Transverse colon (tissue), 4 donors: ENCODE measurements around the gene ZNF181. TPM values are rescaled to one million over a fixed set of nuclear protein-coding genes. Genes with fewer than 3 reads are reported as not detected.

Experiments
- DNase-seq: peaks from one replicate; pipeline ENCODE4 v3.0.0-alpha.2; 2019
- H3K27ac ChIP-seq, 4 donors: fragments of 200-600 bp; sonication (generic); 2 replicates each; pipeline ENCODE4 v1.5.1; 2016 to 2018; ENCODE audit warnings: inconsistent platforms in 4 of 4
- H3K27me3 ChIP-seq: fragments of 200-600 bp; sonication (generic); 2 replicates; pipeline ENCODE4 v1.5.1; 2017; ENCODE audit warnings: inconsistent platforms
- H3K36me3 ChIP-seq, 4 donors: fragments of 200-600 bp; sonication (generic); 2 replicates each; pipeline ENCODE4 v1.5.1; 2017 to 2019; ENCODE audit warnings: inconsistent platforms in 4 of 4
- H3K4me1 ChIP-seq, 4 donors: fragments of 200-600 bp; sonication (generic); 2 replicates each; pipeline ENCODE4 v1.5.1; 2017 to 2020; ENCODE audit warnings: inconsistent platforms in 4 of 4
- H3K4me3 ChIP-seq, 4 donors: fragments of 200-600 bp; sonication (generic); 1 replicate in 1 of 4; 2 replicates in 3 of 4; pipeline versions ENCODE4 v1.5.1 to v1.6.1; 2017 to 2019; ENCODE audit warnings: inconsistent platforms in 4 of 4
- H3K9me3 ChIP-seq, 2 donors: fragments of 200-600 bp; sonication (generic); 2 replicates each; pipeline ENCODE4 v1.5.1; 2017 to 2019; ENCODE audit warnings: inconsistent platforms in 2 of 2
- CTCF ChIP-seq, 5 experiments: fragments of 200-600 bp in 3 of 5; fragments of 450-650 bp in 2 of 5; sonication (generic) in 3 of 5; IDR thresholded peaks; 1 replicate in 2 of 5; 2 replicates in 3 of 5; pipeline ENCODE4 v1.5.1; 2016 to 2017; ENCODE audit warnings: antibody characterized with exemption in 5 of 5, inconsistent platforms in 3 of 5, mild to moderate bottlenecking in 2 of 5, moderate library complexity in 1 of 5
- EP300 ChIP-seq: sonication (generic); formaldehyde crosslinking; IDR thresholded peaks from one replicate; pipeline ENCODE4 v1.6.1; 2017; ENCODE audit warnings: antibody characterized with exemption, low read depth
- POLR2A ChIP-seq: fragments of 450-650 bp; IDR thresholded peaks from one replicate; pipeline ENCODE4 v1.6.1; 2016; ENCODE audit warnings: antibody characterized with exemption, mild to moderate bottlenecking, moderate library complexity
- POLR2AphosphoS5 ChIP-seq, 3 donors: sonication (generic); formaldehyde crosslinking; IDR thresholded peaks; one replicate each; pipeline ENCODE4 v1.6.1; 2016; ENCODE audit warnings: antibody characterized with exemption in 3 of 3
- WGBS, 2 donors: methylation state at CpG; one replicate each; pipeline ENCODE4 v1.1.5; 2018; ENCODE audit warnings: low coverage in 1 of 2; 5-methylcytosine and 5-hydroxymethylcytosine counted together
- in situ Hi-C, 4 donors: fragments of 200-750 bp; cut with MboI; loops; one replicate each; pipeline versions ENCODE4 v1.15.0 to v1.15.1; 2017; ENCODE audit warnings: low sequenced_read_pairs in 3 of 4, low pct_ligation_motif_present in 1 of 4, low pct_unique_long_range_greater_than_20kb in 1 of 4
- intact Hi-C: fragments of 100-400 bp; cut with DNase I; formaldehyde crosslinking; loops from one replicate; pipeline ENCODE4 v1.15.1; 2023; ENCODE audit warnings: low total_unique reads
- total RNA-seq, 4 donors: library from RNA; depleted of rRNA; stranded (reverse); fragments of >200 nt; gene quantifications; one replicate each; pipeline ENCODE4 v1.1.0, GENCODE V29; 2016

Gene ZNF181
- total RNA-seq, 4 donors from 2014 or later: 7.1 to 23.8 (median 15.5) TPM

GRCh38 chr19:34725400-34725799, 8.6 kb upstream of the ZNF181 start:
- Histone ChIP-seq H3K4me1 (no peaks in the 10 kb centered on the region), H3K36me3 (no peaks in the 10 kb centered on the region), H3K27ac (no peak overlapping the region), H3K9me3 (no peaks in the 10 kb centered on the region), H3K27me3 (no peaks in the 10 kb centered on the region), H3K4me3 (no peak overlapping the region)
- DNase-seq: no peak
- 20 to 31% methylated on average over 3 to 6 of the region's 6 CpGs for WGBS, 2 donors
- intact Hi-C loops (no loop called here), in situ Hi-C loops (no loop called here)
- TF ChIP-seq EP300 (no peak), CTCF (IDR thresholded peaks at IDR 0.05) (no peak), POLR2A (no peak), POLR2AphosphoS5 (IDR thresholded peaks at IDR 0.05) (no peak)

DNA sequence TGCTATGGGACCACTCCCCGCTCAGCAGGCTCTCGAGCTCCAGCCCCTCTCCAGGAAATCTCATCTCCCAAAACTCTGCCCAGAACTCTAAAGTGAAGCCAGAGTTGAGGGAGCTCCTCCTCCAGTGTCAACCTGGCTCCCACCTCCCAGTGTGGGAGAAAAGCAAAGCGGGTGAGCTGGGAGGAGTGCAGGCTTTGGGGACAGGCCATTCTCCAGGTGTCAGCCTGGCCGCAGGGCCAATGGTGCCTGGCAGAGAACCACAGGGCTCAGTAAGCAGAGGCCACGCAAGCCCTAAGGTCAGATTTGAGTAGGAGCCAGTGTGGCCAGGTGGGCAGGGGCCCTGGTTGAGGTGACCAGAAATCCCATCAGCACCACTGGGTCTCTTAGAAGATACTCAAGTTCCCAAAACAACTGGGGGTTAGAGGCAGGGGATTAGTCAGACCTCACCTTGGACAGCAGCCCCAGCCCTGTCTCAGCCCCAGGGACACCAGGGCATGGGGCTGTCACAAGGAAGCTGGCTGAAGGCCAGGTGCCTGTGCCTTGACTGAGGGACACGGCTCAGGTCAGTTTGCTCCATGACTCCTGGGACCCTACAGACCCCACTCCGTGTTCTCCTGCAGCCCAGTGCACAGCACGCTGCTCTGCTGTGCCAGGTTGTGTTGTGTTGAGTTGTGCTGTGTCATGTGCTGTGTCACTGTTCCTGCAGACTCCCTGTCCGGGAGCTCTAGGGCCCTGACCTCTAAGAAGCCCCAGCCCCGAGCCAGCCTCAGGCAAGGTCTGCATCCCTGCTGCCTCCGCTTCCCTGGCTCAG, 2.8 kb upstream of the ZNF181 start:
- in situ Hi-C loops: no loop called here
- Histone ChIP-seq H3K27me3 (no peaks in the 10 kb centered on the region), H3K36me3 (peaks cover 0 to 9% (median 4%) of the 10 kb centered on the region in 4 donors), H3K4me1 (peaks cover 16 to 25% (median 19%) of the 10 kb centered on the region in 4 donors), H3K4me3 (no peak overlapping the region), H3K27ac (no peak overlapping the region), H3K9me3 (no peaks in the 10 kb centered on the region)
- intact Hi-C loops: no loop called here
- no peak for DNase-seq
- TF ChIP-seq POLR2AphosphoS5 (IDR thresholded peaks at IDR 0.05) (no peak), CTCF (IDR thresholded peaks at IDR 0.05) (no peak), POLR2A (no peak), EP300 (no peak)
- WGBS, 2 donors: 84% methylated on average over 11 of the region's 11 CpGs; no CpG with 5 or more reads in 1 of the 2 donors

DNA sequence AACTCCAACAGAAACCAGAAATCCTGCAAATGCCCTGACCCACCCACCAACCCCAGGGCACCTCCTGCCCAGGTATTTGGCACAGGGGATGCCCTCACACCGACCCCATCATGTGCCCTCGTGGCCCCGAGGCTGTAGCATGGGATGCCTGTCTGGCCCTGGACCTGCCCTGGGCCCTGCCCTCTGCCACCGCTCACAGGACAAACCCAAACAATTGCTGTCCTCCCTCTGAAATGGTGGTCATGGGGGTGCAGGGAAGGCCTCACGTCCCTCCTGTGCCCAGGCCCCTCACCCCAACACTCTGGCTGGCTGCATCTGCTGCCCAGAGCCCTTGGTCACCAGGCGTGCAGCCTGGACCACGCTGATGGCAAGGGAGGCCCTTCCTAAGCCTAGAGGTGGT, 2.1 kb upstream of the ZNF181 start:
- Histone ChIP-seq H3K9me3 (peaks cover 4 to 5% of the 10 kb centered on the region in 2 donors), H3K27me3 (no peaks in the 10 kb centered on the region), H3K27ac (no peak overlapping the region), H3K36me3 (peaks cover 0 to 15% (median 5%) of the 10 kb centered on the region in 4 donors), H3K4me3 (no peak overlapping the region), H3K4me1 (peaks cover 16 to 25% (median 19%) of the 10 kb centered on the region in 4 donors)
- TF ChIP-seq EP300 (no peak), CTCF (IDR thresholded peaks at IDR 0.05) (no peak), POLR2AphosphoS5 (IDR thresholded peaks at IDR 0.05) (no peak), POLR2A (no peak)
- DNase-seq: no peak
- 88% methylated on average over 4 of the region's 7 CpGs; no CpG with 5 or more reads in 1 of the 2 donors for WGBS, 2 donors
- intact Hi-C loops (no loop called here), in situ Hi-C loops (no loop called here)

DNA sequence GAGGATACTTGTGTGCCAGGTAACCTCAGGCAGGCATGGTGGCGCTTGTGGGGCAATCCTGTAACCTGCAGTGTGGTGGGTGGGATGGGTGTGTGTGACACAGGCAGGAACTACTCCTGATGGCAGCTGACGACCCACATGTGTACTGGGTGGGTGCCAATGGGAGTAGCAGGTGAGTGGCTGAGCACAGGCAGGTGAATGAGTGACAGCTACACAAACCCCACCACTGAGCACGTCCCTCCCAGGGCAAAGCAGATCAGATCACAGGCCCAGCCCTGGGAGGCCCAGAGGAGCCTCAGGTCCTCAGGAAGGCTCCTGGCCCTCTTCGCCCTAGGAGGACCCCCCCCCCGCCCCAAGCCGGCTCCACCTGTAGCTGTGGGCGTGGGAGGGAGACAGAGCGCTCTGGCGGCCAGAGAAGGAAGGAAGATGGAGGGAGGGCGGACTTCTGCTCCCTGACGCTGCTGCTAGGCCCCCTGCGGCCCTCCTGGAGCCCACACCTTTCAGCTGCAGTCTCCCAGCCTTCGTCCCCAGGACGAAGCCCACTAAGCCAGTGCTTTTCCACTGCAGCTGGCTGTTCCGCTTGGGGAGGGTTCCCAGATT, 1.3 kb upstream of the ZNF181 start:
- Histone ChIP-seq H3K27me3 (no peaks in the 10 kb centered on the region), H3K4me1 (peaks cover 16 to 25% (median 19%) of the 10 kb centered on the region in 4 donors), H3K36me3 (peaks cover 0 to 23% (median 9%) of the 10 kb centered on the region in 4 donors), H3K9me3 (peaks cover 11 to 12% of the 10 kb centered on the region in 2 donors), H3K4me3 (peak overlapping the region; percentile 59 to 81 (median 78)), H3K27ac (peak overlapping the region; percentile 95 to 99 (median 98))
- peak; percentile 12 for DNase-seq
- intact Hi-C loops (no loop called here), in situ Hi-C loops (no loop called here)
- WGBS, 2 donors: 43 to 77% methylated on average over 3 to 12 of the region's 15 CpGs
- TF ChIP-seq POLR2AphosphoS5 (IDR thresholded peaks at IDR 0.05) (no peak), POLR2A (no peak)
